Erythroblast (primary cell): ENCODE measurements around the gene SDHAF4.

Source experiments
- GATA1 ChIP-seq: IDR thresholded peaks from 2 replicates; pipeline ENCODE4 v1.6.1; 2011; ENCODE audit warnings: low read depth, mild to moderate bottlenecking, control low read depth, low read length, moderate library complexity
- POLR2A ChIP-seq: IDR thresholded peaks from 2 replicates; pipeline ENCODE4 v1.6.1; 2011; ENCODE audit warnings: mild to moderate bottlenecking, low read length

DNA sequence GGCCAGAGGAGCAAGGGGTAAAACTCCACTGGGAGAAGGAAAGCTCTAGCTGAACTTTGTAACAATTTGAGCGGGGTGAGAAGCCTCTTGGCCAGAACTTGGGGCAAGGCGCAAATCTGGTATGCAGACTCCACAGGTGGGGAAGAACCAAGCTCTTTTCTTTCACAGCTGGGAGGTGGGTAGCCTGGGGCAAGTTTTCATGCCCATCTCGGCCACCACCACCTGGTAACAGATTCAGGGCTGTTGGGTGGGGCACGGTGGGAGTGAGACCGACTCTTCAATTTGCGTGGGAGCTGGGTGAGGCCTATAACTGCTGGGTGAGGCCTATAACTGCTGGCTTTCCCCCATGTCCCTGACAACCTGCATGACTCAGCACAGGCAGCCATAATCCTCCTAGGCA, 37.5 kb downstream of the SDHAF4 start:
- TF ChIP-seq POLR2A = no peak
- no peak for TF ChIP-seq GATA1
